Thyroid gland (tissue), 4 donors: ENCODE data around the gene CCDC85C.

Source experiments
- POLR2A ChIP-seq, 2 donors: fragments of 450-650 bp; IDR thresholded peaks; one replicate each; pipeline ENCODE4 v1.6.1; 2017; ENCODE audit warnings: antibody characterized with exemption in 2 of 2, mild to moderate bottlenecking in 2 of 2, moderate library complexity in 1 of 2
- TF ChIP-seq, protein P1 (sequence below), 6 experiments: fragments of 200-600 bp in 3 of 6; fragments of 450-650 bp in 3 of 6; sonication (generic) in 3 of 6; IDR thresholded peaks; one replicate each; pipeline ENCODE4 v1.5.1; 2016 to 2019; ENCODE audit warnings: antibody characterized with exemption in 6 of 6, mild to moderate bottlenecking in 2 of 6, inconsistent platforms in 1 of 6, moderate library complexity in 1 of 6

DNA sequence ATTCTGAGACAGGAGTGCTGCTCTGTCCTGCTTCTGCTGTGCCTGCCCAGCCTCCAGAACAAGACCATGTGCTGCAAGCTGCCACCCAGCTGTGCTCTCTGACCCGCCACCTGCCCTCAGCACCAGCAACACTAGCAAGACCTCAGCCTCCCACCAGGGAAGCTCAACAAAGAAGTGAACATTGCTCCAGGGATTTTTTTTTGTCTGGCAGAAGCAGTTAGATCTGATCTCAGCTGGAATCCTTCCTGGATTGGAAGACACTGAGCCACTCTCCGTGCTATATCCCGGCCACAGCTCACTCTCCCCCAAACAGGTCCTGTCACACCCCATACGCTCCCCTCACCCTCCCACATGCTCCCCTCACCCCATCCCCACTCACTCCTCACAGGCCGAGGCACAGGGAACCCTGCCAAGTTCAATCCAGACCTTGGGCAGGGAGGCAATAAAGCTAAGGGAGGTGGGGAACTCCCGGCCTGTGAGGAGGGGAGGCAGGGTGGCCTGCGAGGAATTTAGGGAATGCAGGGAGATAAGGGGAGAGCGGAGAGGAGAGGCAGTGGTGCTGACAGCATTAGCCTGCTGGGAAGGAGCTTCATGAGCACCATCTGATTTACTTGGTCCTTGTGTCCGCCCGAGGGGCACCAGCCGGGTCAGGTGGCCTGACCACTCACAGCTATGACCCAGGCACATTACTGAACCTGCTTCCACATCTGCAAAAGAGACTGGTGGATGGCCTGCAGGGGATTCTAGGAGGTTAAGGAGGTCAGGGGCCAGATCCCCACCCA lies 29.7 kb downstream of the CCDC85C start:
- TF ChIP-seq POLR2A (IDR thresholded peaks at IDR 0.05) = no peak
- TF ChIP-seq, protein P1, sequence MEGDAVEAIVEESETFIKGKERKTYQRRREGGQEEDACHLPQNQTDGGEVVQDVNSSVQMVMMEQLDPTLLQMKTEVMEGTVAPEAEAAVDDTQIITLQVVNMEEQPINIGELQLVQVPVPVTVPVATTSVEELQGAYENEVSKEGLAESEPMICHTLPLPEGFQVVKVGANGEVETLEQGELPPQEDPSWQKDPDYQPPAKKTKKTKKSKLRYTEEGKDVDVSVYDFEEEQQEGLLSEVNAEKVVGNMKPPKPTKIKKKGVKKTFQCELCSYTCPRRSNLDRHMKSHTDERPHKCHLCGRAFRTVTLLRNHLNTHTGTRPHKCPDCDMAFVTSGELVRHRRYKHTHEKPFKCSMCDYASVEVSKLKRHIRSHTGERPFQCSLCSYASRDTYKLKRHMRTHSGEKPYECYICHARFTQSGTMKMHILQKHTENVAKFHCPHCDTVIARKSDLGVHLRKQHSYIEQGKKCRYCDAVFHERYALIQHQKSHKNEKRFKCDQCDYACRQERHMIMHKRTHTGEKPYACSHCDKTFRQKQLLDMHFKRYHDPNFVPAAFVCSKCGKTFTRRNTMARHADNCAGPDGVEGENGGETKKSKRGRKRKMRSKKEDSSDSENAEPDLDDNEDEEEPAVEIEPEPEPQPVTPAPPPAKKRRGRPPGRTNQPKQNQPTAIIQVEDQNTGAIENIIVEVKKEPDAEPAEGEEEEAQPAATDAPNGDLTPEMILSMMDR (IDR thresholded peaks at IDR 0.05) = no peak
